HCT116 (cell line): ENCODE measurements around the gene BACH1. TPM values are rescaled to one million over a fixed set of nuclear protein-coding genes. Genes with fewer than 3 reads are reported as not detected.
A peak's percentile ranks its signal among the peaks of the same experiment; 100 is the strongest.

Experiments
- ATAC-seq: fragments of 200-7000 bp; cut with Tn5 transposase; 2 replicates; pipeline ENCODE4 v1.9.1; 2020; ENCODE audit warnings: mild to moderate bottlenecking, moderate library complexity
- BruUV-seq: library from RNA; stranded (reverse); fragments of 400-500 nt; replicated peaks from 2 replicates; lab custom pipeline; 2021; lab: Mats Ljungman, UMichigan
- CTCF ChIA-PET: fragments of 300-600 bp; sonication (Branson Sonifier 250); formaldehyde crosslinking; loops from one replicate; lab custom pipeline; 2021; ENCODE audit warnings: antibody characterized with exemption; lab: Charles Lee
- POLR2A ChIA-PET: fragments of 300-600, 350-600 bp; sonication (Branson Sonifier 250); formaldehyde crosslinking; loops from one replicate; lab custom pipeline; 2021; ENCODE audit warnings: antibody characterized with exemption; lab: Charles Lee
- RAD21 ChIA-PET, 2 experiments: fragments of 300-600 bp; sonication (Branson Sonifier 250); formaldehyde crosslinking; loops; one replicate each; lab custom pipeline; 2023; ENCODE audit warnings: low total read pairs in 2 of 2; ENCODE audit not compliant: uncharacterized antibody in 2 of 2, unreplicated experiment in 2 of 2, low non-redundant PET in 1 of 2; lab: Charles Lee
- DNase-seq: peaks from one replicate; pipeline ENCODE4 v3.0.0-alpha.2; 2010; ENCODE audit warnings: low read depth, low spot score
- H2AFZ ChIP-seq: fragments of 200-600 bp; shearing (Covaris generic), sonication (generic); 2 replicates; pipeline ENCODE4 v1.6.1; 2017; ENCODE audit warnings: low read depth, mixed run types, mixed read lengths, antibody characterized with exemption, low read length; ENCODE audit not compliant: poor library complexity, severe bottlenecking
- H3K27ac ChIP-seq: 2 replicates; pipeline ENCODE4 v1.5.1; 2012; ENCODE audit warnings: low read depth, low read length
- H3K27me3 ChIP-seq: fragments of 200-600 bp; sonication (generic); 2 replicates; pipeline ENCODE4 v1.6.1; 2016; ENCODE audit warnings: mixed run types, low read length, mixed read lengths; ENCODE audit not compliant: insufficient read depth
- H3K36me3 ChIP-seq, 2 experiments: fragments of 200-500 bp in 1 of 2; fragments of 200-600 bp in 1 of 2; sonication (Bioruptor generic) in 1 of 2; sonication (generic) in 1 of 2; 2 replicates each; pipeline versions ENCODE4 v1.5.1 to v1.6.1; 2014 to 2016; ENCODE audit warnings: low read length in 2 of 2, inconsistent platforms in 1 of 2, mixed read lengths in 1 of 2, mixed run types in 1 of 2; ENCODE audit not compliant: insufficient read depth in 2 of 2, control insufficient read depth in 1 of 2
- H3K4me1 ChIP-seq, 2 experiments: fragments of 200-600 bp in 1 of 2; sonication (generic) in 1 of 2; 2 replicates each; pipeline versions ENCODE4 v1.5.1 to v1.6.1; 2012 to 2017; ENCODE audit warnings: low read length in 2 of 2, inconsistent platforms in 1 of 2, mild to moderate bottlenecking in 1 of 2, mixed read lengths in 1 of 2, mixed run types in 1 of 2, moderate library complexity in 1 of 2; ENCODE audit not compliant: insufficient read depth in 2 of 2, control insufficient read depth in 1 of 2
- H3K4me2 ChIP-seq: fragments of 200-600 bp; sonication (generic); 2 replicates; pipeline ENCODE4 v1.6.1; 2017; ENCODE audit warnings: mixed run types, low read length, mixed read lengths
- H3K4me3 ChIP-seq, 2 experiments: fragments of 200-600 bp in 1 of 2; sonication (generic) in 1 of 2; replicated peaks in 1 of 2; 2 replicates each; pipeline ENCODE4 v1.5.1; 2011 to 2016; ENCODE audit warnings: low read length in 2 of 2, control low read depth in 1 of 2, low read depth in 1 of 2, mild to moderate bottlenecking in 1 of 2, mixed read lengths in 1 of 2, mixed run types in 1 of 2
- H3K79me2 ChIP-seq: fragments of 200-600 bp; sonication (generic); 2 replicates; pipeline ENCODE4 v1.6.1; 2017; ENCODE audit warnings: mild to moderate bottlenecking, mixed run types, low read length, moderate library complexity, mixed read lengths; ENCODE audit not compliant: insufficient read depth
- H3K9ac ChIP-seq: fragments of 200-600 bp; sonication (generic); 2 replicates; pipeline ENCODE4 v1.6.1; 2016; ENCODE audit warnings: low read length, mixed read lengths
- H3K9me2 ChIP-seq: fragments of 200-600 bp; sonication (generic), shearing (Covaris generic); 2 replicates; pipeline ENCODE4 v1.6.1; 2017; ENCODE audit warnings: mixed run types, mild to moderate bottlenecking, moderate library complexity; ENCODE audit not compliant: insufficient read depth
- H3K9me3 ChIP-seq, 2 experiments: fragments of 200-500 bp in 1 of 2; fragments of 200-600 bp in 1 of 2; sonication (Bioruptor generic) in 1 of 2; sonication (generic) in 1 of 2; 2 replicates each; pipeline ENCODE4 v1.6.1; 2014 to 2017; ENCODE audit warnings: low read length in 2 of 2, mixed read lengths in 2 of 2, inconsistent platforms in 1 of 2, low read depth in 1 of 2, mild to moderate bottlenecking in 1 of 2, mixed run types in 1 of 2, moderate library complexity in 1 of 2; ENCODE audit not compliant: control insufficient read depth in 1 of 2, insufficient read depth in 1 of 2
- H4K20me1 ChIP-seq: fragments of 200-600 bp; sonication (generic), shearing (Covaris generic); 2 replicates; pipeline ENCODE4 v1.6.1; 2017; ENCODE audit warnings: mixed run types, mild to moderate bottlenecking, moderate library complexity; ENCODE audit not compliant: insufficient read depth
- CBX3 ChIP-seq: IDR thresholded peaks from 2 replicates; pipeline ENCODE4 v1.6.1; 2012; ENCODE audit warnings: low read depth
- EGR1 ChIP-seq: IDR thresholded peaks from 2 replicates; pipeline ENCODE4 v1.6.1; 2012; ENCODE audit warnings: low read depth
- ELF1 ChIP-seq: IDR thresholded peaks from 2 replicates; pipeline ENCODE4 v1.6.1; 2012; ENCODE audit warnings: low read depth, borderline replicate concordance
- EZH2 ChIP-seq: fragments of 200-600 bp; sonication (generic); IDR thresholded peaks from 2 replicates; pipeline ENCODE4 v1.6.1; 2017; ENCODE audit warnings: antibody characterized with exemption, mixed run types
- EZH2phosphoT487 ChIP-seq: fragments of 200-600 bp; IDR thresholded peaks from 2 replicates; pipeline ENCODE4 v1.6.1; 2018; ENCODE audit warnings: antibody characterized with exemption, borderline replicate concordance
- FOSL1 ChIP-seq: IDR thresholded peaks from 2 replicates; pipeline ENCODE4 v1.6.1; 2012; ENCODE audit warnings: low read depth
- POLR2A ChIP-seq: IDR thresholded peaks from 2 replicates; pipeline ENCODE4 v1.7.0; 2011; ENCODE audit warnings: borderline replicate concordance; ENCODE audit not compliant: insufficient read depth, insufficient read length; ENCODE audit errors: extremely low read depth
- POLR2AphosphoS5 ChIP-seq: IDR thresholded peaks from 2 replicates; pipeline ENCODE4 v1.6.1; 2011; ENCODE audit warnings: mild to moderate bottlenecking, low read depth, low read length, moderate library complexity
- SIN3A ChIP-seq: IDR thresholded peaks from 2 replicates; pipeline ENCODE4 v1.6.1; 2012; ENCODE audit warnings: low read depth
- SP1 ChIP-seq: IDR thresholded peaks from 2 replicates; pipeline ENCODE4 v1.6.1; 2012; ENCODE audit warnings: low read depth
- ZFX ChIP-seq: fragments of 450-650 bp; IDR thresholded peaks from 2 replicates; pipeline ENCODE4 v1.6.1; 2017
- ZNF274 ChIP-seq: fragments of 200-500 bp; sonication (Bioruptor generic); IDR thresholded peaks from 2 replicates; pipeline ENCODE4 v1.6.1; 2014; ENCODE audit warnings: mild to moderate bottlenecking, low read depth, low read length, inconsistent platforms
- intact Hi-C: fragments of 100-400 bp; cut with micrococcal nuclease; formaldehyde crosslinking; loops from 2 replicates; pipeline ENCODE4 v1.10.0; 2022
- total RNA-seq: library from RNA; stranded (reverse); gene quantifications from one replicate; pipeline ENCODE4 v1.2.1, GENCODE V29; 2021; ENCODE audit not compliant: unreplicated experiment
- TF ChIP-seq, protein P1 (sequence below): IDR thresholded peaks from 2 replicates; pipeline ENCODE4 v1.6.1; 2012
- TF ChIP-seq, protein P2 (sequence below): IDR thresholded peaks from 2 replicates; pipeline ENCODE4 v1.6.1; 2012
- TF ChIP-seq, protein P3 (sequence below), 3 experiments: fragments of 200-600 bp in 1 of 3; sonication (generic) in 1 of 3; IDR thresholded peaks in 2 of 3; conservative IDR thresholded peaks in 1 of 3; 2 replicates each; pipeline ENCODE4 v1.5.1; 2012 to 2017; ENCODE audit warnings: low read depth in 2 of 3, low read length in 2 of 3, antibody characterized with exemption in 1 of 3, borderline replicate concordance in 1 of 3, control low read depth in 1 of 3, mild to moderate bottlenecking in 1 of 3, mixed read lengths in 1 of 3, mixed run types in 1 of 3, moderate library complexity in 1 of 3; ENCODE audit not compliant: insufficient read depth in 1 of 3

The BACH1 gene
- total RNA-seq, 1 experiment from 2014 or later: 28.4 TPM

DNA sequence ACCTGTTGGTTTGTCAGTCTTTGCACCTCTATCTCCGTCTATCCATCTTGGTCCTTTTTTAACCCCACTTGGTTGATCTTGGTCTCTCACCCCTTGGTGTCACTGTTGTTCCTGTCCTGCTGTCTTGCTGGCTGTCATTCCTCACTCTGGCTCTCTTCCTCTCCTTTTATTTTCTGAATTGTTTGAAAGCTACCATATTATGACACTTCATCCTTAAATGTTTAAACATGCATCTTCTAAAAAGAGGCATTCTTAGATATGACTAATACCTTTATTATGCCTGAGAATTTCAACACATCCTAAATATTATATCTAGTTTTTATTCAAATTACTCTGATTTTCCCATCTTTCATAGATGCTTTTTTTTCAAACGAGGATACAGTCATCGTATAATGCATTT lies 37.0 kb downstream of the BACH1 start:
- DNase-seq: no peak

DNA sequence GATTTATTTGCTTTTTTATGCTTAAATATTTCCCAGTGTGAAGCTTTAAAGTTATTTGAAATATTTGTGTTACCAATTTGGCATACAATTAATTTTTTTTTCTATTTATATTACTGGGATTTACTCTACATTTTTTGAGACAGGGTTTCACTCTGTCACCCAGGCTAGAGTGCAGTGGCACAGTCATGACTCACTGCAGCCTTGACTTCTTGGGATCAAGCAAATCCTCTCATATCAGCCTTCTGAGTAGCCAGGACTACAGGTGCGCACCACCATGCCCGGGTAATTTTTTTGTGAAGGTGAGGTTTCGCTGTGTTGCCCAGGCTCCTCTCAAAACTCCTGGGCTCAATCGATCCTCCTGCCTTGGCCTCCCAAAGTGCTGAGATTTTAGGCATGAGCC lies 39.5 kb downstream of the BACH1 start:
- Histone ChIP-seq H3K4me1 (no peaks in the 10 kb centered on the region), H3K4me3 (no peak overlapping the region), H3K79me2 (peaks cover 40% of the 10 kb centered on the region; the same call in 1 of the 2 replicates), H4K20me1 (no peaks in the 10 kb centered on the region), H2AFZ (no peak overlapping the region), H3K27me3 (no peaks in the 10 kb centered on the region), H3K36me3 (no peaks in the 10 kb centered on the region), H3K9ac (no peak overlapping the region), H3K9me3 (no peaks in the 10 kb centered on the region), H3K27ac (no peak overlapping the region), H3K4me2 (no peak overlapping the region), H3K9me2 (no peaks in the 10 kb centered on the region)
- CTCF ChIA-PET: no interaction called here
- BruUV-seq: no TSS peak
- POLR2A ChIA-PET: no interaction called here
- TF ChIP-seq CBX3 (no peak), ELF1 (no peak), EZH2 (no peak), ZNF274 (no peak), SIN3A (no peak), ZFX (no peak), POLR2AphosphoS5 (no peak), SP1 (no peak), EZH2phosphoT487 (no peak), EGR1 (no peak), FOSL1 (no peak), POLR2A (no peak)
- TF ChIP-seq, protein P1, sequence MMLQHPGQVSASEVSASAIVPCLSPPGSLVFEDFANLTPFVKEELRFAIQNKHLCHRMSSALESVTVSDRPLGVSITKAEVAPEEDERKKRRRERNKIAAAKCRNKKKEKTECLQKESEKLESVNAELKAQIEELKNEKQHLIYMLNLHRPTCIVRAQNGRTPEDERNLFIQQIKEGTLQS: no peak
- TF ChIP-seq, protein P2, sequence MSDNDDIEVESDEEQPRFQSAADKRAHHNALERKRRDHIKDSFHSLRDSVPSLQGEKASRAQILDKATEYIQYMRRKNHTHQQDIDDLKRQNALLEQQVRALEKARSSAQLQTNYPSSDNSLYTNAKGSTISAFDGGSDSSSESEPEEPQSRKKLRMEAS: no peak
- ATAC-seq (no peak), DNase-seq (no peak)
- RAD21 ChIA-PET: no interaction called here
- intact Hi-C loops: no loop called here

More for the DNA sequence above, 37.0 kb downstream of the BACH1 start:
- no peak overlapping the region for H3K27ac ChIP-seq
- BruUV-seq: no TSS peak
- H4K20me1 ChIP-seq: no peaks in the 10 kb centered on the region
- no peak overlapping the region for H2AFZ ChIP-seq
- no peak for TF ChIP-seq FOSL1
- TF ChIP-seq, protein P3, sequence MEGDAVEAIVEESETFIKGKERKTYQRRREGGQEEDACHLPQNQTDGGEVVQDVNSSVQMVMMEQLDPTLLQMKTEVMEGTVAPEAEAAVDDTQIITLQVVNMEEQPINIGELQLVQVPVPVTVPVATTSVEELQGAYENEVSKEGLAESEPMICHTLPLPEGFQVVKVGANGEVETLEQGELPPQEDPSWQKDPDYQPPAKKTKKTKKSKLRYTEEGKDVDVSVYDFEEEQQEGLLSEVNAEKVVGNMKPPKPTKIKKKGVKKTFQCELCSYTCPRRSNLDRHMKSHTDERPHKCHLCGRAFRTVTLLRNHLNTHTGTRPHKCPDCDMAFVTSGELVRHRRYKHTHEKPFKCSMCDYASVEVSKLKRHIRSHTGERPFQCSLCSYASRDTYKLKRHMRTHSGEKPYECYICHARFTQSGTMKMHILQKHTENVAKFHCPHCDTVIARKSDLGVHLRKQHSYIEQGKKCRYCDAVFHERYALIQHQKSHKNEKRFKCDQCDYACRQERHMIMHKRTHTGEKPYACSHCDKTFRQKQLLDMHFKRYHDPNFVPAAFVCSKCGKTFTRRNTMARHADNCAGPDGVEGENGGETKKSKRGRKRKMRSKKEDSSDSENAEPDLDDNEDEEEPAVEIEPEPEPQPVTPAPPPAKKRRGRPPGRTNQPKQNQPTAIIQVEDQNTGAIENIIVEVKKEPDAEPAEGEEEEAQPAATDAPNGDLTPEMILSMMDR (IDR thresholded peaks at IDR 0.05 in 2 of 3, conservative IDR thresholded peaks at IDR 0.05 in 1 of 3; ENCODE audit: borderline replicate concordance in 1 of 3, insufficient read depth in 1 of 3, low read depth in 2 of 3, low read length in 2 of 3): 0 out of 6 replicates have a peak, but pooled peaks of 1 of the 3 experiments have one; percentile 17
- no peaks in the 10 kb centered on the region for H3K36me3 ChIP-seq
- no peak for ATAC-seq
- H3K9me2 ChIP-seq: no peaks in the 10 kb centered on the region
- no peaks in the 10 kb centered on the region for H3K9me3 ChIP-seq
- H3K9ac ChIP-seq: no peak overlapping the region
- intact Hi-C loops: no loop called here
- no peak overlapping the region for H3K4me2 ChIP-seq
- ChIA-PET RAD21 (no interaction called here), POLR2A (no interaction called here), CTCF (interaction anchor here (1.1 kb wide), 1 partner anchor 13 kb away, joined by 4 read pairs; no protein-coding TSS in a partner anchor)
- peaks cover 0 to 8% of the 10 kb centered on the region in 2 experiments; a peak in 1 of 4 replicates for H3K4me1 ChIP-seq
- H3K79me2 ChIP-seq: peaks cover 43% of the 10 kb centered on the region; the same call in 1 of the 2 replicates
- no peaks in the 10 kb centered on the region for H3K27me3 ChIP-seq
- H3K4me3 ChIP-seq: no peak overlapping the region
